Endothelial cell of umbilical vein (primary cell): ENCODE results near the gene PSENEN. TPM values are rescaled to one million over a fixed set of nuclear protein-coding genes. Genes with fewer than 3 reads are reported as not detected.

Experiments
- BruUV-seq: library from RNA; stranded (reverse); fragments of 400-500 nt; replicated peaks from 2 replicates; lab custom pipeline; 2021; lab: Mats Ljungman, UMichigan
- CTCF ChIA-PET: fragments of 300-600, 350-600 bp; sonication (Branson Sonifier 250); formaldehyde crosslinking; loops from one replicate; lab custom pipeline; 2021; ENCODE audit warnings: antibody characterized with exemption, inconsistent platforms; lab: Charles Lee
- POLR2A ChIA-PET: fragments of 300-600, 350-600 bp; sonication (Branson Sonifier 250); formaldehyde crosslinking; loops from one replicate; lab custom pipeline; 2021; ENCODE audit warnings: antibody characterized with exemption, inconsistent platforms; lab: Charles Lee
- DNase-seq: peaks from one replicate; pipeline ENCODE4 v3.0.0-alpha.2; 2011; ENCODE audit warnings: low read depth, low spot score
- FAIRE-seq: peaks from 2 replicates; lab custom pipeline; 2011; peaks lifted over from hg19 to GRCh38; lab: Jason Lieb, UNC
- H2AFZ ChIP-seq: 2 replicates; pipeline ENCODE4 v1.6.0; 2012; ENCODE audit warnings: low read depth, low read length, control low read depth, inconsistent platforms
- H3K27ac ChIP-seq: 2 replicates; pipeline ENCODE4 v1.5.1; 2011; ENCODE audit warnings: low read depth, mild to moderate bottlenecking, control low read depth, low read length, moderate library complexity; ENCODE audit not compliant: insufficient read depth
- H3K27me3 ChIP-seq, 2 experiments: 2 replicates each; pipeline versions ENCODE4 v1.6.0 to v1.6.1; 2011; ENCODE audit warnings: low read length in 2 of 2, mixed read lengths in 1 of 2; ENCODE audit not compliant: control insufficient read depth in 2 of 2, insufficient read depth in 2 of 2
- H3K36me3 ChIP-seq, 2 experiments: 2 replicates in 1 of 2; 3 replicates in 1 of 2; pipeline ENCODE4 v1.5.1; 2011; ENCODE audit warnings: low read length in 2 of 2, mild to moderate bottlenecking in 1 of 2, moderate library complexity in 1 of 2; ENCODE audit not compliant: control insufficient read depth in 2 of 2, insufficient read depth in 2 of 2; ENCODE audit errors: extremely low read depth in 1 of 2
- H3K4me1 ChIP-seq: 3 replicates; pipeline ENCODE4 v1.5.1; 2011; ENCODE audit warnings: mild to moderate bottlenecking, low read length; ENCODE audit not compliant: control insufficient read depth, insufficient read depth; ENCODE audit errors: extremely low read depth
- H3K4me2 ChIP-seq: 2 replicates; pipeline ENCODE4 v1.6.1; 2011; ENCODE audit warnings: low read length, control low read depth, mixed read lengths; ENCODE audit not compliant: insufficient read depth
- H3K4me3 ChIP-seq, 3 experiments: fragments of 200-600 bp in 1 of 3; sonication (generic), shearing (Covaris generic) in 1 of 3; replicated peaks in 1 of 3; 2 replicates each; pipeline ENCODE4 v1.5.1; 2011 to 2016; ENCODE audit warnings: control low read depth in 3 of 3, low read length in 3 of 3, mild to moderate bottlenecking in 2 of 3, inconsistent platforms in 1 of 3, low read depth in 1 of 3, moderate library complexity in 1 of 3; ENCODE audit not compliant: insufficient read depth in 1 of 3
- H3K79me2 ChIP-seq: 2 replicates; pipeline ENCODE4 v1.6.0; 2012; ENCODE audit warnings: low read length, inconsistent platforms; ENCODE audit not compliant: control insufficient read depth, insufficient read depth
- H3K9ac ChIP-seq: replicated peaks from 2 replicates; pipeline ENCODE3; 2011; ENCODE audit warnings: low read length, control low read depth; ENCODE audit not compliant: insufficient read depth; ENCODE audit errors: extremely low read depth
- H3K9me1 ChIP-seq: replicated peaks from 3 replicates; pipeline ENCODE4 v1.6.0; 2011; ENCODE audit warnings: mild to moderate bottlenecking, low read length; ENCODE audit not compliant: control insufficient read depth, insufficient read depth; ENCODE audit errors: extremely low read depth
- H3K9me3 ChIP-seq: replicated peaks from 2 replicates; pipeline ENCODE4 v1.5.1; 2012; ENCODE audit warnings: low read length, inconsistent platforms; ENCODE audit not compliant: control insufficient read depth, insufficient read depth
- H4K20me1 ChIP-seq: replicated peaks from 2 replicates; pipeline ENCODE3; 2011; ENCODE audit warnings: mild to moderate bottlenecking, low read length; ENCODE audit not compliant: control insufficient read depth, insufficient read depth; ENCODE audit errors: extremely low read depth
- CTCF ChIP-seq, 2 donors: IDR thresholded peaks; 1 replicate in 1 of 2; 2 replicates in 1 of 2; pipeline ENCODE4 v1.5.1; 2011; ENCODE audit warnings: low read length in 2 of 2, mild to moderate bottlenecking in 2 of 2, moderate library complexity in 2 of 2, control low read depth in 1 of 2, inconsistent platforms in 1 of 2, low read depth in 1 of 2; ENCODE audit not compliant: insufficient read depth in 1 of 2; ENCODE audit errors: extremely low read depth in 1 of 2
- EZH2 ChIP-seq: IDR thresholded peaks from 2 replicates; pipeline ENCODE4 v1.6.1; 2012; ENCODE audit warnings: borderline replicate concordance, low read depth, mild to moderate bottlenecking, moderate library complexity, low read length, inconsistent platforms; ENCODE audit not compliant: severe bottlenecking
- FOS ChIP-seq: IDR thresholded peaks from 2 replicates; pipeline ENCODE4 v1.6.1; 2011; ENCODE audit warnings: mild to moderate bottlenecking, low read length, moderate library complexity, borderline replicate concordance; ENCODE audit not compliant: insufficient read depth
- GATA2 ChIP-seq: IDR thresholded peaks from 2 replicates; pipeline ENCODE4 v1.7.0; 2011; ENCODE audit warnings: low read depth, mild to moderate bottlenecking, moderate library complexity, mixed read lengths, low read length; ENCODE audit not compliant: insufficient read length, insufficient read depth
- JUN ChIP-seq: IDR thresholded peaks from 2 replicates; pipeline ENCODE4 v1.6.1; 2011; ENCODE audit warnings: borderline replicate concordance, low read depth; ENCODE audit not compliant: insufficient read length, insufficient read depth
- MYC ChIP-seq: IDR thresholded peaks from one replicate; pipeline ENCODE4 v1.6.1; 2011; ENCODE audit warnings: mild to moderate bottlenecking, low read depth, low read length
- POLR2A ChIP-seq: IDR thresholded peaks from 2 replicates; pipeline ENCODE4 v1.6.1; 2012; ENCODE audit warnings: low read depth, mild to moderate bottlenecking, control low read depth, low read length
- POLR2AphosphoS5 ChIP-seq: IDR thresholded peaks from 2 replicates; pipeline ENCODE4 v1.6.1; 2012; ENCODE audit warnings: low read depth, mild to moderate bottlenecking, control low read depth, low read length, moderate library complexity; ENCODE audit not compliant: insufficient read depth
- dilution Hi-C: fragments of 300-500 bp; cut with MboI; formaldehyde crosslinking; loops from one replicate; pipeline ENCODE4 v1.15.0; 2019; ENCODE audit warnings: low sequenced_read_pairs; ENCODE audit not compliant: extremely low pct_ligation_motif_present
- intact Hi-C: fragments of 100-400 bp; cut with micrococcal nuclease; formaldehyde crosslinking; loops from one replicate; pipeline ENCODE4 v1.10.0; 2022
- polyA plus RNA-seq, 4 experiments: library from polyadenylated mRNA; depleted of rRNA in 3 of 4; stranded (reverse) in 3 of 4; unstranded in 1 of 4; fragments of >200 nt; gene quantifications; 2 replicates each; pipeline versions ENCODE4 v1.2.1 to v1.2.3, GENCODE V29; 2011 to 2012; ENCODE audit warnings: missing spikeins in 1 of 4
- total RNA-seq: library from RNA; stranded (reverse); gene quantifications from 2 replicates; pipeline ENCODE4 v1.2.3, GENCODE V29; 2021
- TF ChIP-seq, protein P1 (sequence below): IDR thresholded peaks from 2 replicates; pipeline ENCODE4 v1.6.1; 2011; ENCODE audit not compliant: insufficient read depth, insufficient read length

Gene PSENEN
- total and polyA plus RNA-seq, 2 donors (not counting 3 experiments of a cell fraction or from before 2014, with no cell fraction given) = 60.0 to 70.1 TPM

DNA sequence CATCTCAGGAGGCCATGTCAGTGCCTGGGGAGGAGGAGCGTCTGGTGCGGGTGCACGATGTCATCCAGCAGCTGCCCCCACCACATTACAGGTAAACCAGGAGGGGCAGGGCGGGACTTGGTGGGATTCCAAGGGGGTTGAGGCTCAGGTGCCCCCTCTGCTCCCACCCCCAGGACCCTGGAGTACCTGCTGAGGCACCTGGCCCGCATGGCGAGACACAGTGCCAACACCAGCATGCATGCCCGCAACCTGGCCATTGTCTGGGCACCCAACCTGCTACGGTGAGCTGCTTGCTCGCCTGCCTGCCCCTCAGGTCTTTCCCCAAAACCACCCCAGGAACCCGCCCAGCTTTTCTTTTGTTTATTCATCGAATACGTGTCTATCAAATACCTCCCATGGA, 37.1 kb downstream of the PSENEN start:
- Histone ChIP-seq H4K20me1 (no peaks in the 10 kb centered on the region), H3K4me2 (no peak overlapping the region), H2AFZ (no peak overlapping the region), H3K9me3 (no peaks in the 10 kb centered on the region), H3K27ac (no peak overlapping the region), H3K9ac (no peak overlapping the region), H3K79me2 (no peaks in the 10 kb centered on the region), H3K4me3 (no peak overlapping the region), H3K4me1 (no peaks in the 10 kb centered on the region), H3K9me1 (no peaks in the 10 kb centered on the region), H3K27me3 (no peaks in the 10 kb centered on the region), H3K36me3 (peaks cover 0 to 6% of the 10 kb centered on the region in 2 experiments)
- dilution Hi-C loops = no loop called here
- POLR2A ChIA-PET = no interaction called here
- FAIRE-seq (no peak), DNase-seq (no peak)
- CTCF ChIA-PET = no interaction called here
- no TSS peak for BruUV-seq
- intact Hi-C loops = no loop called here
- TF ChIP-seq, protein P1, sequence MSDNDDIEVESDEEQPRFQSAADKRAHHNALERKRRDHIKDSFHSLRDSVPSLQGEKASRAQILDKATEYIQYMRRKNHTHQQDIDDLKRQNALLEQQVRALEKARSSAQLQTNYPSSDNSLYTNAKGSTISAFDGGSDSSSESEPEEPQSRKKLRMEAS = no peak
- TF ChIP-seq POLR2A = no peak
- no peak for TF ChIP-seq JUN
- no peak for TF ChIP-seq EZH2
- TF ChIP-seq POLR2AphosphoS5 = no peak
- no peak for TF ChIP-seq FOS
- no peak for TF ChIP-seq GATA2
- TF ChIP-seq CTCF (IDR thresholded peaks at IDR 0.05; ENCODE audit: extremely low read depth in 1 of 2, insufficient read depth in 1 of 2, low read depth in 1 of 2, low read length in 2 of 2) = no peak
- no peak for TF ChIP-seq MYC
